Neutrophil (primary cell): ENCODE results near the gene GLP1R.

ENCODE experiments used
- H3K27ac ChIP-seq: fragments of 200-600 bp; sonication (generic); 2 replicates; pipeline ENCODE4 v1.5.1; 2016; ENCODE audit warnings: mild to moderate bottlenecking, moderate library complexity
- H3K27me3 ChIP-seq: fragments of 200-600 bp; sonication (generic); 2 replicates; pipeline ENCODE4 v1.6.0; 2016; ENCODE audit warnings: mild to moderate bottlenecking
- H3K36me3 ChIP-seq: fragments of 200-600 bp; sonication (generic); 2 replicates; pipeline ENCODE4 v1.5.1; 2017
- H3K4me1 ChIP-seq, 2 experiments: fragments of 200-600 bp in 1 of 2; sonication (generic) in 1 of 2; 1 replicate in 1 of 2; 2 replicates in 1 of 2; pipeline versions ENCODE4 v1.5.1 to v1.6.1; 2013 to 2016; ENCODE audit warnings: low read depth in 1 of 2, low read length in 1 of 2, mild to moderate bottlenecking in 1 of 2, moderate library complexity in 1 of 2; ENCODE audit not compliant: control insufficient read depth in 1 of 2, insufficient read depth in 1 of 2
- H3K4me3 ChIP-seq, 2 experiments: fragments of 200-600 bp in 1 of 2; sonication (generic) in 1 of 2; 1 replicate in 1 of 2; 2 replicates in 1 of 2; pipeline ENCODE4 v1.5.1; 2013 to 2016; ENCODE audit warnings: low read depth in 1 of 2, low read length in 1 of 2, mild to moderate bottlenecking in 1 of 2, moderate library complexity in 1 of 2
- H3K9me3 ChIP-seq: fragments of 200-600 bp; sonication (generic); 2 replicates; pipeline ENCODE4 v1.5.1; 2016
- CTCF ChIP-seq: fragments of 200-600 bp; sonication (generic); IDR thresholded peaks from 2 replicates; pipeline ENCODE4 v1.5.1; 2016; ENCODE audit warnings: antibody characterized with exemption

Gene GLP1R

GRCh38 chr6:39074486-39074885 lies 25.9 kb downstream of the GLP1R start:
- Histone ChIP-seq H3K9me3 (no peaks in the 10 kb centered on the region), H3K4me3 (no peak overlapping the region), H3K36me3 (no peaks in the 10 kb centered on the region)

GRCh38 chr6:39075010-39075686 lies 26.6 kb downstream of the GLP1R start:
- Histone ChIP-seq H3K27ac (no peak overlapping the region), H3K4me1 (no peaks in the 10 kb centered on the region), H3K4me3 (no peak overlapping the region), H3K9me3 (no peaks in the 10 kb centered on the region), H3K36me3 (no peaks in the 10 kb centered on the region), H3K27me3 (peaks cover 16% of the 10 kb centered on the region)
- TF ChIP-seq CTCF = no peak

More at GRCh38 chr6:39074486-39074885, 25.9 kb downstream of the GLP1R start:
- no peak for TF ChIP-seq CTCF
- Histone ChIP-seq H3K27ac (no peak overlapping the region), H3K27me3 (peaks cover 22% of the 10 kb centered on the region), H3K4me1 (no peaks in the 10 kb centered on the region)

GRCh38 chr6:39075807-39076622 lies 27.4 kb downstream of the GLP1R start:
- Histone ChIP-seq H3K36me3 (no peaks in the 10 kb centered on the region), H3K4me3 (no peak overlapping the region), H3K27me3 (peaks cover 12% of the 10 kb centered on the region), H3K4me1 (no peaks in the 10 kb centered on the region), H3K27ac (no peak overlapping the region), H3K9me3 (no peaks in the 10 kb centered on the region)
- TF ChIP-seq CTCF = no peak

- peaks cover 11% of the 10 kb centered on the region for H3K27me3 ChIP-seq
- H3K9me3 ChIP-seq = no peaks in the 10 kb centered on the region
- H3K36me3 ChIP-seq = no peaks in the 10 kb centered on the region
- no peak overlapping the region for H3K4me3 ChIP-seq
- H3K4me1 ChIP-seq = no peaks in the 10 kb centered on the region
- no peak for TF ChIP-seq CTCF
- H3K27ac ChIP-seq = no peak overlapping the region
These were observed 28.3 kb downstream of the GLP1R start for GRCh38 chr6:39076623-39077535.

- H3K36me3 ChIP-seq = no peaks in the 10 kb centered on the region
- H3K9me3 ChIP-seq = no peaks in the 10 kb centered on the region
- no peak overlapping the region for H3K27ac ChIP-seq
- no peaks in the 10 kb centered on the region for H3K4me1 ChIP-seq
- H3K27me3 ChIP-seq = peaks cover 10% of the 10 kb centered on the region
- no peak overlapping the region for H3K4me3 ChIP-seq
- TF ChIP-seq CTCF = no peak
These were observed 29.5 kb downstream of the GLP1R start for GRCh38 chr6:39077882-39078594.
